ENCODE data around the gene NCK2. TPM values are rescaled to one million over a fixed set of nuclear protein-coding genes. Genes with fewer than 3 reads are reported as not detected.

NCK2 gene
- total RNA-seq, 1 experiment from 2014 or later = 75.4 TPM

- TF ChIP-seq SMAD3 (CRISPR knock-in tag; IDR thresholded peaks at IDR 0.05; ENCODE audit: borderline replicate concordance) = no peak
- TF ChIP-seq ZMAT4 (CRISPR knock-in tag; IDR thresholded peaks at IDR 0.05) = no peak
- TF ChIP-seq MYBL2 (CRISPR knock-in tag; IDR thresholded peaks at IDR 0.05) = no peak
- no peak for TF ChIP-seq MAX (CRISPR knock-in tag; IDR thresholded peaks at IDR 0.05)
- no peak for TF ChIP-seq ZNF532 (CRISPR knock-in tag; IDR thresholded peaks at IDR 0.05; ENCODE audit: borderline replicate concordance)
Observed at GRCh38 chr2:105886029-105886454, 141.3 kb downstream of the NCK2 start (continued).

- no peak for DNase-seq (ENCODE audit: low spot score)
- no peak for ATAC-seq
- Mint-ChIP-seq H3K9me3 (peaks cover 16% of the 10 kb centered on the region), H3K27ac (no peak overlapping the region), H3K4me3 (no peak overlapping the region), H3K27me3 (ENCODE audit: low read depth) (no peaks in the 10 kb centered on the region), H3K4me1 (peaks cover 34% of the 10 kb centered on the region), H3K36me3 (peaks cover 31% of the 10 kb centered on the region)
- no peak for TF ChIP-seq ATF3 (CRISPR knock-in tag; conservative IDR thresholded peaks at IDR 0.05)
- TF ChIP-seq ELF4 (CRISPR knock-in tag; IDR thresholded peaks at IDR 0.05; ENCODE audit: low read depth) = no peak
- no peak for TF ChIP-seq FOXP1 (CRISPR knock-in tag; IDR thresholded peaks at IDR 0.05; ENCODE audit: borderline replicate concordance)
- TF ChIP-seq ZNF232 (CRISPR knock-in tag; IDR thresholded peaks at IDR 0.05) = no peak
- TF ChIP-seq MAX (CRISPR knock-in tag; IDR thresholded peaks at IDR 0.05) = no peak
- TF ChIP-seq GRHL2 (CRISPR knock-in tag; IDR thresholded peaks at IDR 0.05; ENCODE audit: insufficient replicate concordance, severe bottlenecking) = no peak
- no peak for TF ChIP-seq SMAD3 (CRISPR knock-in tag; IDR thresholded peaks at IDR 0.05; ENCODE audit: borderline replicate concordance)
- TF ChIP-seq ETV6 (CRISPR knock-in tag; IDR thresholded peaks at IDR 0.05) = no peak
- no peak for TF ChIP-seq ZMAT4 (CRISPR knock-in tag; IDR thresholded peaks at IDR 0.05)
- no peak for TF ChIP-seq NR3C1 (CRISPR knock-in tag; conservative IDR thresholded peaks at IDR 0.05; ENCODE audit: low read depth)
- TF ChIP-seq MXD4 (CRISPR knock-in tag; IDR thresholded peaks at IDR 0.05; ENCODE audit: borderline replicate concordance) = no peak
- TF ChIP-seq PREB (CRISPR knock-in tag; IDR thresholded peaks at IDR 0.05; ENCODE audit: borderline replicate concordance) = no peak
- no peak for TF ChIP-seq ATF1 (CRISPR knock-in tag; IDR thresholded peaks at IDR 0.05)
- TF ChIP-seq ZBTB21 (CRISPR knock-in tag; IDR thresholded peaks at IDR 0.05; ENCODE audit: borderline replicate concordance) = no peak
- no peak for TF ChIP-seq GABPB1 (CRISPR knock-in tag; IDR thresholded peaks at IDR 0.05)
- POLR2A ChIA-PET = no interaction called here
- CTCF ChIA-PET = no interaction called here
Observed at GRCh38 chr2:105886687-105887086, 142.0 kb downstream of the NCK2 start.

Data from WTC11 (cell line).